Measurements from ENCODE around the gene RUNX1. TPM values are rescaled to one million over a fixed set of nuclear protein-coding genes. Genes with fewer than 3 reads are reported as not detected.

The RUNX1 gene
- total RNA-seq, 2 donors from 2014 or later: 21.3 to 23.0 TPM

DNA sequence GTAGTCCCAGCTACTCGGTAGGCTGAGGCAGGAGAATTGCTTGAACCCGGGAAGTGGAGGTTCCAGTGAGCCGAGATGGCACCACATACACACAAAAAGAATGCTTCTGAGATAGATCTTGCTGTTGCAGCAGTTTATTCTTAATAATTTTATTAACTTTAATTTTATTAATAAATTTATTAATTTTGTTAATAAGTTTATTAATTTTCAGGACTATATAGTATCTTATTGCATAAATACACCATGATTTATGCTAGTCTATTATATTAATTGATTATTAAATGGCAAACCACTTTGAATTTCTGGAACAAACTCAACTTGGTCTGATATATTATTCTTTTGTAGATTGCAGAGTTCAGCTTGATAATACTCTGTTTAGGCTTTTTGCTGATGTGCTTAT lies 280.8 kb downstream of the RUNX1 start:
- H3K4me1 ChIP-seq: no peaks in the 10 kb centered on the region
- no peak for DNase-seq
- no peak overlapping the region for H3K9ac ChIP-seq (ENCODE audit: low read depth in 2 of 2, low read length in 2 of 2)
- no peak overlapping the region for H3K4me3 ChIP-seq
- intact Hi-C loops (cut with DNase I): no loop called here
- TF ChIP-seq, protein P1, sequence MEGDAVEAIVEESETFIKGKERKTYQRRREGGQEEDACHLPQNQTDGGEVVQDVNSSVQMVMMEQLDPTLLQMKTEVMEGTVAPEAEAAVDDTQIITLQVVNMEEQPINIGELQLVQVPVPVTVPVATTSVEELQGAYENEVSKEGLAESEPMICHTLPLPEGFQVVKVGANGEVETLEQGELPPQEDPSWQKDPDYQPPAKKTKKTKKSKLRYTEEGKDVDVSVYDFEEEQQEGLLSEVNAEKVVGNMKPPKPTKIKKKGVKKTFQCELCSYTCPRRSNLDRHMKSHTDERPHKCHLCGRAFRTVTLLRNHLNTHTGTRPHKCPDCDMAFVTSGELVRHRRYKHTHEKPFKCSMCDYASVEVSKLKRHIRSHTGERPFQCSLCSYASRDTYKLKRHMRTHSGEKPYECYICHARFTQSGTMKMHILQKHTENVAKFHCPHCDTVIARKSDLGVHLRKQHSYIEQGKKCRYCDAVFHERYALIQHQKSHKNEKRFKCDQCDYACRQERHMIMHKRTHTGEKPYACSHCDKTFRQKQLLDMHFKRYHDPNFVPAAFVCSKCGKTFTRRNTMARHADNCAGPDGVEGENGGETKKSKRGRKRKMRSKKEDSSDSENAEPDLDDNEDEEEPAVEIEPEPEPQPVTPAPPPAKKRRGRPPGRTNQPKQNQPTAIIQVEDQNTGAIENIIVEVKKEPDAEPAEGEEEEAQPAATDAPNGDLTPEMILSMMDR (IDR thresholded peaks at IDR 0.05): no peak
- H3K36me3 ChIP-seq: no peaks in the 10 kb centered on the region
- H3K27me3 ChIP-seq: no peaks in the 10 kb centered on the region
- no peaks in the 10 kb centered on the region for H3K9me3 ChIP-seq
- no peak overlapping the region for H3K27ac ChIP-seq

DNA sequence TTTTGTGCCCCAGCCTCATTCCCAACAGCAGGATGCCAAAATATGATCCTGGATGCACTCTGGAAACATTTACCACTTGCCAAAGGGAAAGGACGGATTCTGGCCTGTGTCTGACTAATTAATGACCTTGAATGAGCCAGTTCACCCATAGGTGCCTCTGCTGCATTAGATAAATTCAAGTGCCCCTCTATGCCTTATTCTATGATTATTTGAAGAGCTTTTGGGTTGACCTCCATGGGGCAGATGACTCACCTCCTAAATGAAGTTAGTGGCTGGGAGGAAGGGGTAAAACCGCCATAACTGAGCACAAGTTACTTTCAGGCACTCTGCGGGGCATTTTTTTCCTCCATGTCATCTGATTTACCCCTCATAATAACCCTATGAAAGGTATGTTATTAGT lies 282.2 kb downstream of the RUNX1 start:
- DNase-seq: no peak
- TF ChIP-seq, protein P1 (IDR thresholded peaks at IDR 0.05): no peak
- Histone ChIP-seq H3K36me3 (no peaks in the 10 kb centered on the region), H3K9me3 (no peaks in the 10 kb centered on the region), H3K4me1 (no peaks in the 10 kb centered on the region), H3K27ac (no peak overlapping the region), H3K4me3 (no peak overlapping the region), H3K27me3 (no peaks in the 10 kb centered on the region), H3K9ac (ENCODE audit: low read depth in 2 of 2, low read length in 2 of 2) (no peak overlapping the region)
- intact Hi-C loops (cut with DNase I): no loop called here

DNA sequence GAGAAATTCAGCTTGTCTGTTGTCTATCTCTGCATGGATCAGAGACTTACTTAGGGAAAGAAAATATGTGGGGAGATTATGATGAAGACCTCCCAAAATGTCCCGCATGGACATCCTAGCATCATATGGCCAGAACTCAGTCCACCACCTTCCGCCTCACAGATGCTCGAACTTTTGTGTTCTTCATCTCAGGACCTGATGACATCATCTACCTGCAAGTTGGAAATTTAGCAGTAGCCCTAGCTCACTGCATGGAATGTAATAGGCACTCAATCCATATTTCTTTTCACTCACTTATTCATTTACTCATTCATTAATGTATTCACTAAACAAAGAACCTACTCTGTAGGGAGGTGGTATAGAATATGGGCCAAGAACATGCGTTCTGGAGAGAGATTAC lies 283.5 kb downstream of the RUNX1 start:
- H3K9ac ChIP-seq (ENCODE audit: low read depth in 2 of 2, low read length in 2 of 2): no peak overlapping the region
- H3K4me3 ChIP-seq: no peak overlapping the region
- no peaks in the 10 kb centered on the region for H3K27me3 ChIP-seq
- H3K9me3 ChIP-seq: no peaks in the 10 kb centered on the region
- H3K27ac ChIP-seq: no peak overlapping the region
- no peaks in the 10 kb centered on the region for H3K4me1 ChIP-seq
- H3K36me3 ChIP-seq: no peaks in the 10 kb centered on the region
- TF ChIP-seq, protein P1 (IDR thresholded peaks at IDR 0.05): no peak
- intact Hi-C loops (cut with DNase I): no loop called here
- DNase-seq: no peak

DNA sequence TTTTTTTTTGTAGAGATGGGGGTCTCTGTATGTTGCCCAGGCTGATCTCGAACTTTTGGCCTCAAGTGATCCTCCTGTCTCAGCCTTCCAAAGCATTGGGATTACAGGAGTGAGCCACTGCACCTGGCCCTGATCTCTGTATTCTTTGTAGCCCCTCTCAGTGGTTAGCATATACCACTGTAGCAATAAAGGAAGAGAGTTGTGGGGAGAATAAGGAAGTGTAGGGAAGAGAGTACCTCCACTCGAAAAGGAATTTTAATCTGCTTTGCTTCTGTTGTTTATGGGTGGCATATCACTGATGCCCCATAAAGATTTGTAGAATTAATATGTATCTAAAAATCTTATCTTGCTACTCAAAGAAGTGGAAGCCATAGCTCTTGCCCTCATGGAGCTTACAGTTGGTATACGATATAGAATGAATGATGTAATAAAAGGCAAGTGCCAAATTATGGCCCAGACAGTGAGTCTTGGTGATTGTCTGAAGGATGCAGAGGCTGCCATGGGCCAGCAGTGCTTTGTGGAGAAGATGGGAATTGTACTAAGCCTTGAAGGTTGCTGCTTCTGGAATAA lies 284.3 kb downstream of the RUNX1 start:
- DNase-seq: no peak
- Histone ChIP-seq H3K4me1 (no peaks in the 10 kb centered on the region), H3K9me3 (no peaks in the 10 kb centered on the region), H3K27me3 (no peaks in the 10 kb centered on the region), H3K27ac (no peak overlapping the region), H3K9ac (ENCODE audit: low read depth in 2 of 2, low read length in 2 of 2) (no peak overlapping the region), H3K4me3 (no peak overlapping the region), H3K36me3 (no peaks in the 10 kb centered on the region)
- intact Hi-C loops (cut with DNase I): no loop called here
- TF ChIP-seq, protein P1 (IDR thresholded peaks at IDR 0.05): no peak

DNA sequence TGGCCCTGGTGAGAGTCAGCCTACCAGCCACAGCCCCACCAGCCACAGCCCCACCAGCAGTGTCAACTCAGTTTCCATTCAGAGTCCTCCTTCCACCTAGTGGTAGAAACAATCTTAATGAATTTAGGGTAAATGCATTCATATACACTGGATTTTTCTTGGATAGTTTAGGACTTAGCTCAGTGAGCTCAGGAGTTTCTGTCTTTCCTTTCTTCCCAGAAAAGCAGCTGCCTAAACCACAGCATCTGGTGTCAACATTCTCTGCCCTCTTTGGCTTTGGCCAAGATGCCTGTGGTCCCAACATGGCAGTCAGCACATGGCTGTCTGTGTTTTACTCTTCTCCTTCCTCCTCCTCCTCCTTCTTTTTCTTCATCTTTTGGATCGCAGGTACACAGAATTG lies 286.3 kb downstream of the RUNX1 start:
- Histone ChIP-seq H3K27me3 (no peaks in the 10 kb centered on the region), H3K36me3 (no peaks in the 10 kb centered on the region), H3K4me3 (no peak overlapping the region), H3K4me1 (no peaks in the 10 kb centered on the region), H3K9ac (ENCODE audit: low read depth in 2 of 2, low read length in 2 of 2) (no peak overlapping the region), H3K27ac (no peak overlapping the region), H3K9me3 (no peaks in the 10 kb centered on the region)
- no peak for DNase-seq
- intact Hi-C loops (cut with DNase I): no loop called here
- TF ChIP-seq, protein P1 (IDR thresholded peaks at IDR 0.05): no peak
